Omental fat pad (tissue), 4 donors: ENCODE data around the gene SEC61B. TPM values are rescaled to one million over a fixed set of nuclear protein-coding genes. Genes with fewer than 3 reads are reported as not detected.
"Not testable (repeated sequence)": the region's sequence is repeated elsewhere in the genome, so short reads cannot be mapped to it uniquely, and the experiment has no call there.

Experiments used
- ATAC-seq: fragments of 150-250 bp; one replicate; pipeline ENCODE4 v1.9.1; 2016; ENCODE audit warnings: mild to moderate bottlenecking, moderate library complexity; ENCODE audit not compliant: low FRiP score
- DNase-seq: peaks from one replicate; pipeline ENCODE4 v3.0.0-alpha.2; 2019; ENCODE audit warnings: low spot score
- CTCF ChIP-seq, 3 donors: fragments of 450-650 bp; IDR thresholded peaks; one replicate each; pipeline ENCODE4 v1.5.1; 2016 to 2017; ENCODE audit warnings: antibody characterized with exemption in 3 of 3, mild to moderate bottlenecking in 3 of 3, moderate library complexity in 2 of 3
- total RNA-seq, 4 donors: library from RNA; depleted of rRNA; stranded (reverse); fragments of >200 nt; gene quantifications; one replicate each; pipeline ENCODE4 v1.1.0, GENCODE V29; 2016

Gene SEC61B
- total RNA-seq, 4 donors from 2014 or later, result 68.7 to 149 (median 134) TPM

GRCh38 chr9:99190597-99191283, 31.3 kb upstream of the SEC61B start:
- ATAC-seq (no peak), DNase-seq (no peak)
- TF ChIP-seq CTCF (IDR thresholded peaks at IDR 0.05), result no peak

- no peak for TF ChIP-seq CTCF (IDR thresholded peaks at IDR 0.05)
- no peak for DNase-seq
- no peak for ATAC-seq
Measured at GRCh38 chr9:99192786-99193465, 29.2 kb upstream of the SEC61B start.

- no peak for TF ChIP-seq CTCF (IDR thresholded peaks at IDR 0.05)
- ATAC-seq (no peak), DNase-seq (no peak)
Measured at GRCh38 chr9:99193466-99193821, 28.6 kb upstream of the SEC61B start.

- DNase-seq, ATAC-seq: not testable (repeated sequence)
Measured at GRCh38 chr9:99196484-99196883, 25.6 kb upstream of the SEC61B start.

- DNase-seq (no peak), ATAC-seq (no peak)
- no peak for TF ChIP-seq CTCF (IDR thresholded peaks at IDR 0.05)
Measured at GRCh38 chr9:99197124-99197630, 24.9 kb upstream of the SEC61B start.

- TF ChIP-seq CTCF (IDR thresholded peaks at IDR 0.05), result no peak
- no peak for ATAC-seq
- no peak for DNase-seq
Measured at GRCh38 chr9:99197987-99198386, 24.1 kb upstream of the SEC61B start.

GRCh38 chr9:99199938-99200539, 22.0 kb upstream of the SEC61B start:
- TF ChIP-seq CTCF (IDR thresholded peaks at IDR 0.05), result no peak
- no peak for ATAC-seq
- no peak for DNase-seq
